Right forelimb (tissue), 1 donor: ENCODE measurements around the gene AXIN2.

ENCODE experiments used
- DNase-seq: peaks from one replicate; pipeline ENCODE4 v3.0.0-alpha.2; 2018

AXIN2 gene

DNA sequence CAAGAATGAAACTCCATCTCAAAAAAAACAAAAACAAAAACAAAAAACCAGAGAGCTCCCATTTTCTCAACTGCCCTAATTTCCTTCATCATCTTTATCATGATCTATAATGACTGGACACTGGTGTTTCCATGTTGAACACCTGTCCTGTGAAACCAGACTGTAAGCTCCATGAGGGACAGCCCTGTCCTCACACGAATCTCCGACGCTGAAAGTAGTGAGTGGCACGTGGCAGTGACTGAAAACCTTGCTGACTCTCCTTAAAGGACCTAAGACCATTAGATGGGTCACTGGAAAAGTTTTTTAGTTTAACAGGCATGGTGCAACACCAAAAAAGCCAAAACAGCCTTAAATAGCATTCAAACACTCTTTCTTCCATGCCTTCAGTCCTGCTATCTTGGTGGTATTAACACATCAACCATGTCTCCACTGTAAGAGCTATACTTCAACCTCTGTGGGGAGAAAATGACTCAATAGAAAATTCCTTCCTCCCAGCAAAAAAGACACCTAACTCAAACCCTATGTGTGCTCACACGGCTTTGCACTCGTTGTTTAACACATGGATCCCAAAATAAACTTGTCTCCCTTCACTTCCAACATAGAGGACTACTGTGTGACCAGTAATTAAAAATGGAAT is 8.3 kb downstream of the AXIN2 start:
- DNase-seq, result no peak

DNA sequence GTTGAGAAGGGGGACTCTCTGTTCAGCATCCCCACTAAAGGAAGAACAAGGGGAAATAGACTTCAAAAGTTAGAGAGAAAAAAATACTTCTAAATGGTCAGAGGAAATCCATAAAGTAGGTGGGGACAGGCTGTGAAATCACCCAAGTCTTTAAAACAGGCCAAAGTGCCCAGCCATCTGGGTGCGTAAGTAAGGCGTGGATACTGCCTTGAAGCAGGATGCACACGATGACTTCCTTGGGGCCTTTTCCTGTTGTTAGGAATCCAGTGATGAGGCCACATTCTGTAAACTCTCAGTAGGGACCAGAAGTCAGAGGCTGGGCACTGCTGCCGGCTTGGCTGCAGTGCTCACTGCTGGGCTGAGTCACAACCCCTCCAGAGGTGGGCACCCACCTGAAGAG is 9.2 kb downstream of the AXIN2 start:
- no peak for DNase-seq

DNA sequence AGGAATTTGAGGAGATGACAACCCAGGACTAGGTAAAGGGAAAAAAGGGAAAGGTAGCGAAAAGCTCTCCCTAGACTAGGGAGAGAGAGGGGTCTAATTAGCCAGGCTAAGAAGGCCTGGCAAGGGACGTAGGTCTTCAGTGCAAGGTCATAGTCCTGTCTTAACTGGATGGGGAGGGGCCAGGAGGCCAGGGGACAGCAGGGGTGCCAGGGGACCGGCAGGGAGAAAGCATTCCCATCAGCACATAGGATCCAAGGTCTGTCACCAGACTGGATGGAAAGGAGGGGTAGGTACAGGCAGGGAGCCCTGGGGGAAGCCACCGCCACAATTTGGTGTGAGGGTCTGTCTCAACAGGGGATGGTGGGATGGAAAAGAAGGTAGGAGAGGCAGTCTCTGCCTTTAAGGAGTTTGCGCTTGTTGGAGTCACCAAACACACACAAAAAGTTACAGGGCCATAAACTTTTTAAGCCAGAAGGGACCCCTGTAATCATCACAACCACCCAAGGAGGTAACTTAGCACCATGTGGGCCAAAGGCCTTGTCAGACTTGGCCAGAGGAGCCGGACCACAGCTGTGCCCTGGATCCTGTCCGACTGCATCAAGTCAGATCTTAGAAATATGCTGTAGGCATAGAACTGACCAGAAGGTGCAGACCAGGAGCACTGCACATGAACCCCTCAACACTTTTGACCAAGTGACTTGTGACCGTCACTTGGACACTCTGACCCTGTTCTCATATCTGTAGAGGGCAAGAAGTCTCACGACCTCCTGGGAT is 10.0 kb downstream of the AXIN2 start:
- DNase-seq, result no peak

DNA sequence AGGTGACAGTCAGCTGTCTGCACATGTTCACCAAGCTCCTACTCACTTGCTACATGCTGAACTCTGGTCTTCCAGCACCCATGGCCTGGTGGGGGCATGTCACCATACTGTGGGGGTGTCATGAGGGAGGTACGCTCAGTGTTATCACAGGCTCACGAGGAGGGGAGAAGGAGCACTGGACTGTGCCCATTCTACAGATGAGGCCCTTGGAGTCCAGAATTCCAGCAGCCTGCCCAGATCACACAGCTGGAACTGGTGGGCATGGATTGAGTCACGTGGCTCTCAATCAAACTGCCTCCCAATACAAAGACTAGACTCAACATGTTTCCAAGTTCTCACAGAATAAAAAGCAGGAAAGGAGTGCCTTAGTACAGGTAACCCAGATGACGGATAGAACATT is 10.7 kb downstream of the AXIN2 start:
- DNase-seq, result no peak

DNA sequence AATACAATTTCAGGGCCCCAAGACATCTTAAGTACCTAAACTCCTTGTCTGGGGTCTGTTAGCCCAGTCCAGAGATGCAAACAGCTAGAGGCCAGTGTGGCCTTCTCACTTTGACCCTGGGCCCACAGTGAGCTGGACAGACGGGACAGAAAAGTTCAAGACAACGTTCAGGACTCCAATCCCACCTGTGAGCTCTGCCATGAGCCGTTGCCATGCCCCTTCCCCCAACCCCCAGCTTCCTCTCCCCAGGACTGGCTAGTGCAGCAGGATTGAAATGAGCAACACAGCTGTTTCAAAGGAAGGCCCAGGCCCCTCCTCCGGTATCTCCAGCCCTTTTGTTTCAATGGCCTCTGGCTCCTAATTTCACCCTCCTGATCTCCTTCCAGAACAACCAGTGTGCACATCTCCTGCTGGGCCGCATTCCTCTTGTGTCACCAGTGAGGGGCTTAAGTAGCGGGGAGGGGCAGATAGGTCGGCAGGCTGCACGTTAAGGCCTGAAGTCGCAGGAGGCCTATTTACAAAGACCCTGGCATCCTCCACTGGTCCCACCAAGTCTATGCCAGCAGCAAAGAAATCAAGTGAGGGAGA is 11.3 kb downstream of the AXIN2 start:
- no peak for DNase-seq

DNA sequence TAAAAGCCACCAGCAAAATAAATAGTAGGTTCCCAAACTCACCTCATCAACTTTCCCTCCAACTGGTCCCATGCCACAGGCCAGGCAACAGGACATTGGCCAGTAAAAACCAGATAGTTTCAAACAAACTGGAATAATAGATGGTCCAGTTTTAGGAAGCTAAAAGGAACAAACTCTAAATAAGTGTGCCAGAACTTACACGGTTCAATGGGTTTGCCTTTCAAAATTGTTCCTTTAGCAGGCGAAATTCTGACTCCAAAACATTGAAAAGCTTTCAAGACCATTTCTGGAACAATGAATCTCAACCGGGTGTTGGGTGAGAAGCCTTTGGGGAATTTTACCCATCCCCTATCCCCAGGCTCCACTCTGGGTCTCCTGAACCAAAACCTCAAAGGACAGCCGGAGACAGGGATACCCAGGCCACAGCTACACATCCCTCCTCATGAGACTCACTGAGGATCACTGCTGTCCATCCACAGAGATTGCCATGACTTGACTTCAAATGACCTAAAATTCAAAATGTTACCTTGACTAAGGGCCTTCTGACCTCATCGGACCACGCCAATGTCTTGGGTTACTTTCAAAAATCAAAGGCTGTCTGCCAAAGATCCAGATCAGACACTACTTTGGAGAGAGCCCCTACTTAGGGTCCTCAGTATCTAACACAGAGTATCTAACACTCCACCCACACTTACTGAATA is 13.0 kb downstream of the AXIN2 start:
- DNase-seq, result no peak

DNA sequence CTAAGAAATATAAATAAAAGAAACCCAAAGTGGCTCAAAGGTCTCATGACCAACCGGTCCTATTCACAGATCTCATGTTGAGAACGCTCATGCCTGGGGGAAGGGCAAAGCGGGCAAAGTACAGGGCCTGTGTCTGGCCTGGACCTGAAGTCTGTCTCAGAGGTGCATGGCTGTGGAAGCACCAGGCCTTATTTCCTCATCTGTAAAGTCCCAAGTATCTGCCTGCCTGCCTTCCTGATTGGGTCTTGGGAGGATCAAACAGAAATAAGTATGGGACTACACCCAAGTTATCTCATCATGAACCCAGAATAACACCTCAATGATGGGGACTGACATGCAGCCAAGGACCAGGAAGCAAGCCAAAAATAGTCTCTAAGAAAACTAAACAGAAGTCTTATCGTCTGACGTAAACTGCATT is 14.2 kb downstream of the AXIN2 start:
- DNase-seq, result no peak

DNA sequence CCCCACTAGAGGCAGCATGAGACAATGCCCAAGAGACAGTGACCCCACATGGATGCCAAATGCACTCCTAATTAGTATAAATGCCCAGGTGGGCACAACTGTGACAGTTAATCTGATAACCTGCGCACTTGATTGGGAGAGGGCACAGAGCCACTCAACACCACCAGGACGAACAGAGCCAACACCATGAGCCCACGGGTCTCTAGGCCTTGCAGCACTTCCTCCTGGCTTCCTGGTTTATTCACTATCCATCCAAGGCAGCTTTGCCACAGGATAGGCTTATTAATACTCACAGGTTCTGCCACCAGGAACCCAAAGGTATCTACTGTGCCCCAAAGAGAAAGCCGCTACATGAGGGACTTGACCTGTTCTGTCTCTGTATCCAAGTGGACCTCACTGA is 14.9 kb downstream of the AXIN2 start:
- DNase-seq, result no peak

DNA sequence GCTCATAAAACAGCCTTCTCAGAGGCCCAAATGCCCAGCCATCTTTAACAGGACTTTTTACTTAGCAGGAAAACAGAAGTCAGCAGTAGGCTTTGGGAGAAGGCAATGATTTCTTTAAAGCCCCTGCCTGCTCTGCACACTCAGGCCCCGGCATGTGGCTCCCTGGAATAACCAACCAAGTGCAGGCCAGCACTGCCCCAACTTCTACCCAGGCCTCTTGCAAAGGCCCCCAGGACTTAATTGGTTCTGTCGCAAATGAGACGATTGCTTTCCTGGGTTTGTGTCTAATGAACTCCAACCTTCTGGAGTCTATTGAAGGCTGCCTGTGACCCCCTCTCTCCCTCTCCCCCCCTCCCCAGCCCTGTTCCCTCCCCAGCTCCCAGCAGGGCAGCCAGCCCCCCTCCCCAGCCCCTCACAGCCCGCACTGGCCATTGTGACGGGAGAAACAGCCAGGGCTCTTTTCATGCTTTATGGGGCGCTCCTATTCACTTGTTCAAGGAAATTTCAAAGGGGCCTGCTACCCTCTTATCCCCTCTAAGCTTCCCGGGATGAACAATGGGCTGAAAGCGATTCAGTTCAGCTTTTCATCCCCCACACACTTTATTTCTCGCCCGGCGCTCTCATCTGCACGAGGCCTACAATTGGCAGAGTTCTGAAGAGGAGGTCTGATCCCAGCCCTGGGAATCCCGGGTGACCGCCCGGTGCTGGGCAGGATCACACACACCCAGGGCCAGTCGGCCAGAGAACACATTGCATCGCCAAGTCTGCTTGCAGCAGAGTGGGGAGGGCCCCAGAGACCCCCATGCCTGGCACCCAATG is 15.5 kb downstream of the AXIN2 start:
- no peak for DNase-seq

DNA sequence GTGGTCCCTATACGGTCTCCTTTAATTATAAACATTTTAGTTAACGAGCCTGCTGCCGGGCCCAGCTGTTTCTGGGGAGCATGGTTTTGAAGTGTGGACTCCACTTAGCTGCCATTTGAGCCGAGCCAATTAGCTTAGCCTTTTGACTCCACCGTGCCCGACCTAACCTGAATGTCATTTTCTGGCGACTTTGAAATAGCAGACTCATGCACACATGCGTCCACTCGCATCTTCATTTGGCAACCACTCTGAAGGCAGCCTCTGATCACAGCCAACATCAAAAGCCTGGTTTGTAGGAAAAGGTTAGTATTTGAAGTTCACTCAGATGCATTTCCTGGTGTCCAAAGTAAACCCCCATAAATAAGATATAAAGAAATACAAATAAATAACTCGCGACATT is 16.8 kb downstream of the AXIN2 start:
- no peak for DNase-seq

DNA sequence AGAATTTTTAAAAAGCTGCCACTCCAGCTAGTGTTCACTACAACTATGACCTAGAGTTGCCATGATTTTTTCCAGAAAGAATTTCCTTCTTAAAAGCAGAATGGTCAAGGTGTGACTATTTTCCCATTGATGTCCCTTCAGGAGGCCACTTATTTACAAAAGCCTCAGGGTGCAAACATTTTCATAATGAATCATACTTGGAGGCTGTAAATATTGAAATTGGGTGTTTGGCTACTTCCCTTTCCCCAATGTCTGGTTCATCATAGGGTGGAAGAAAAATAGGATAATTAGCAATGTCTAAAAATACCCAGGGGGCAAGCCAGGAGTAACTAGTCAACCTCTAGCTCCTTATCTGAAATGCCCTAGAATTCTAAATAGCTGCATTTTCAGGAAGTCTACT is 18.8 kb downstream of the AXIN2 start:
- no peak for DNase-seq

DNA sequence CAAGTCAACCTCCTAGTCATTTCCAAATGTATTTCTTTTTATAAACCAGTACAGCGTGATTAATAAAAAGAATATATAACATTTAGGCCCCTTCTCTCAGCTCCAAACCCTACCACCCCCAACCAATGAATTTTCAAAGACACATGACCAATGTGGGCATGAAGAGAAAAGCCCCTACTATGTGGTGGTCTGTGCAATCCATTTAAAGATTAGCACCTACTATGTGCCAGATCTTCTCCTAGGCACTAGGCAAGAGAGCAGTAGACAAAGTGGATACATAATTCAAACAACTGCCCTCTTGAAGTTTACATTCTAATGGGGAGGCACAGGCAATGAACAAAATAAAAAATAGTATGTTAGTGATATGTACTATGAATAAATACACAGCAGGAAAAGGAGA is 19.4 kb downstream of the AXIN2 start:
- no peak for DNase-seq

DNA sequence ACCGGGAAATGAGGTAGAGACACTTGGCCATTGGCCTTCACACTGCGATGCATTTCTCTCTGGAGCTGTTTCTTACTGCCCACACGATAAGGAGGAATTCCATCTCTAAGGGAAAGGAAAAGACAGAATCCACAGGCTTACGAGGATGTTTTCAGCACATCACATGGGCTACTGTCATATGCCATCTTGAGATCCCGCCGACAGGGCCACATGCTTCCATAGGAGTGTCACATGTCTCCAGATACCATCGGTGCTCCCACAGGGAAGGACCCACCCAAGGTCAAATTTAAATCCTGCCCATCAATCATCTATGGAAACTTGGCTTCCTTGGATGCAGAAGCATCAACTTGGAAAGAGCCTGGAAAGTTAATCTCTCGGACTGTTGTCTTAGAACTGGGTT is 20.0 kb downstream of the AXIN2 start:
- no peak for DNase-seq

DNA sequence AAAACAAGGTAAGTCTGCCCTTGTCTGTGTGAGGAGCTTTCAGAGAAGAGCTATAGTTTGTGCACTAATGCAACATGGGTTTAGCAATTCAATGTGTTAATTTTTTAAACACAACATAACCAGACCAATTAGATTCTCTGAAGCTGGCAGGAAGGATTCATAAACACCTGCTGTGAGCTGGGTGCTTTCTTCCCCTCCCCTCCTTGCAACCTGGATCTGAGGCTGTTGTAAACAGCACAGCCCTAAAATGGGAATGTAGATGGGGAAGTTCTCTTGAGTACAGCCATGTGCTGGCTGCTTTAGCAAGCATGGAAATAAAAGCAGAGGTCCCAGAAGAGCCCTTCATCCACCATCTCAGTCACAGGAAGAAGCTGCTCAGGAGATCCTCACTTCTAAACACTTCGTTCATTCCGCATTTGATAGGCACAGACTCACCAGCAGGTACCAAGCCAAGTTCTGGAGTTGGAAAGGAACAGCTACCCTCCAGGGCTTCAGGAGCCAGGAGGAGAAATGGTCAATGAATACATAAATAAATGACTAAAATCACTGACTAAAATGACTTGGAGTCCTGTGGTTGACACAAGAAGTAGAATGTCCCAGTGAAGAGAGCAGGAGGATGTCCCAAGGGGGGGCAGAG is 21.7 kb downstream of the AXIN2 start:
- no peak for DNase-seq

DNA sequence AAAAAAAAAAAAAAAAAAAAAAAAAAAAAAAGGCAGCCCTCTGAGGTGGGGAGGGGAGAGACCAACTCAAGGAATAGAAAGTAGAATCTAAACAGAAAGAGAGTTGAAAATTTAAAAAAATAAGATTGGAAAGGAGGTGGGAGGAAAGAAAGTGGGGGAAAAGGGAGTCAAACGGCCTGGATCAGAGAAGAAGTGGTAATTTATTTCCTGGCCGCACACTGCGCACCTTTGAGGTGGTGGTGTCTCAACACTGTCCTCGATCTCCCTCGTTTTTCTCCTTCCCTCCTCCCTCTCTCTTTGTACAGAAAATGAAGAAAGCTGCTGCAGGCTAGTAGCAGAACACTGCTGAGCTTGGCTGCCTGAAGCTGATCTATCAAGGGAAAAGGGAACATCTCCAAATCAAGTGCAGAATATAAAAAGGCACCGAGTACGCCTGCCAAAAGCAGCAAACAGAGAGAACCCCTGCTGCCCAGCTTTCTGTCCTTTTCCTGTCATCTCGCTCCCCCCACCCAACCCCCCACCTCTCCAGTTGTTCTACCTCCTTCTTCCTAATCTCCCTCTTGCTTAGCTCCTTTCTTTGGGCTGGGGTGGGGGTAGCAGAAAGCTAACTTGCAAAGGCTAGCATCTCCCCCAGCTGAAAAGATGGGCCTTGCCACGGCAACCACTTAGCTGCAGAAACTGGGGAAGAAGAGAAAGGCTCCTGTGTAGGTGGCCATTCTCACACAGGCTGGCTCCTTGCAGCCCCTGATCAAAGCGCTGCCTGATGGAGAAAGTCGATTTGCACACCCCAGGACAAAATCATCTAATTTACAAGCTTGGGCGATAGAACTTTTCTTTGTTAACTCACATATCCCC is 22.5 kb downstream of the AXIN2 start:
- DNase-seq, result no peak

DNA sequence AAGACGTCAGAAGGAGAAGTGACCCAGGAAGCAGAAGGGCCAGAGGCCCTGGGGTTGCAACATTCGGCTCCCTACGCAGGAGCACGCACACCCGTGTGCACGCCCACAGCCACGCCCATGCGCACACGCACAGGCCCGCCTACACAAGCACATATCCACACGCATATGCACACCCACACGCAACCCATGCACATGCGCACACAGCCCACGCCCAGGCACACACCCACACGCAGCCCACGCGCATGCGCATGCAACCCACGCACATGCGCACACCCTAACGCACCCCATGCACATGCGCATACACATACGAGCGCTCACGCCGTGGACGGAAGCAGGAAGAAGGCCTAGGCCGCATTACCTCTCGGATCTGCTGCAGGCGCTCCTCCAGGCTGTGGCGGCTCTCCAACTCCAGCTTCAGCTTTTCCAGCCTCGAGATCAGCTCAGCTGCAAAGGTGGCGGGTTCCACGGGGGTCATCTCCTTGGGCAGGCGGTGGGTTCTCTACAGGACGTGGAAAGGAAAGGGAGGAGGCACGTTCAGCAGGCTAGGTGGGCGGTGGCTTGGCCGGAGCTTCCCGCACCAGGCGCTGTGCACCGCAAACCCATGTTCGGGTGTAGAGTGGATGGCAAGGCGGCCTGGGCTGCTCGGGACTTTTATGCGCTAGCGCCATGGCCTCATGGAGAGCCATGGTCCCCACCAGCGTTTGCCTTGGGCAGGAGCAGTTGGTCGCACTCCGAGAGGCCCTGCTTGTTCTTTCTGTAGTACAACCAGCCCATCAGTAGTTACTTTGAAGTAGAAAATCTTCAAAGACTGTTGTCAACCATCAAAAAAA is 23.4 kb downstream of the AXIN2 start:
- no peak for DNase-seq

DNA sequence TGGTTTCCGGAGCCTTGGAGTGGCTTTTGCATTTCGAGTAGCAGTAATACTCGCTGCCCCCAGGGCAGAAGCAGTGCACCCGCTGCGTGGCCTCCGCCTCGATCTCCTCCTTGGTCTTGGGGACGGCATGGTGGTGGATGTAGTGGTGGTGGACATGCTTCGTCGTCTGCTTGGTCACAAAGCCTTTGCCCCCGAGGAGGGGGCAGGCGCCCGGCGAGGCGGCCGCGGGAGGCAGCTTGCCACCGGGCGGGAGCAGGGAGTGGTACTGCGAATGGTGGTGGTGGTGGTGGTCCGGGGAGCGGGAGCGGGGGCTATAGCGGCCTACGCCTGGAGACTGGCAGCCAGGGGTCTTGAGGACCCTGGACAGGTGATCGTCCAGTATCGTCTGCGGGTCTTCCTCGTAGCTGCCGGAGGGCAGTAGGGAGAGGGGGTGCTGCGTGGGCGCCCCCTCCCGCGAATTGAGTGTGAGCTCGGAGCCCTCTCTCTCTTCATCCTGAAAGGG is 24.1 kb downstream of the AXIN2 start:
- no peak for DNase-seq

DNA sequence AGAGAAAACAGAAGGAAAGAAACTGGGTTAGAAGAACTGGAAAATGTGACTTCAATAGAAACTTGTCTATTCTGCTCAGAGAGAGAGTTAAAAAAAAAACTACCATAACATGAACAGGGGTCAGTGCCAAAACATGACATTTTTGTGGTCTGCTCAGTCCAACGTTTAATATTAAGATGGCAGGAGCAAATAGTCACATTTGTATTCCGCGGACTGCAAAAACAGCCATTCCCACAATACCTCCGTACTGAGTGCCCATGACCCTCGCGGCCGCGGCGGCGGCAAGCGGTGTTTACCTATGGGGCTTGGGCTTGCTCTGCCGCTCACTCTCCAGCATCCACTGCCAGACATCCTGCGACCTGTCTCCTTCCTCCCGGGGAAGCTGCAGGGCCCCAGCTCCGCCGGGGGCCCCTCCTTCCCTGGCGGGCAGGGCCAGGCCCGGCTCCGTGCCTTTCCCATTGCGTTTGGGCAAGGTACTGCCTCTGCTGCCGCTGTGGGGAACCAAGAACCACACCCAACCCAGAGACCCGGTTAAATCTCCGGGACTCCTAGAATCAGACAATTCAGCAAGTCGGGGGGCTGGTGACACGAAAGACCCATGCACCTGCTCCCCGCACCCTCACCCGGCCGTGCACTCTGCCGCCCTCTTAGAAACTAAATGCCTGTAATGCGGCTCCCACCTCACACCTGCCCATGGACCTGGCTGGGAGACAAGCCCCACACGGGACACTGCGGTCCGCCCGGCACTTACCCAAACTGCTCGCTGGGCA is 24.7 kb downstream of the AXIN2 start:
- no peak for DNase-seq

DNA sequence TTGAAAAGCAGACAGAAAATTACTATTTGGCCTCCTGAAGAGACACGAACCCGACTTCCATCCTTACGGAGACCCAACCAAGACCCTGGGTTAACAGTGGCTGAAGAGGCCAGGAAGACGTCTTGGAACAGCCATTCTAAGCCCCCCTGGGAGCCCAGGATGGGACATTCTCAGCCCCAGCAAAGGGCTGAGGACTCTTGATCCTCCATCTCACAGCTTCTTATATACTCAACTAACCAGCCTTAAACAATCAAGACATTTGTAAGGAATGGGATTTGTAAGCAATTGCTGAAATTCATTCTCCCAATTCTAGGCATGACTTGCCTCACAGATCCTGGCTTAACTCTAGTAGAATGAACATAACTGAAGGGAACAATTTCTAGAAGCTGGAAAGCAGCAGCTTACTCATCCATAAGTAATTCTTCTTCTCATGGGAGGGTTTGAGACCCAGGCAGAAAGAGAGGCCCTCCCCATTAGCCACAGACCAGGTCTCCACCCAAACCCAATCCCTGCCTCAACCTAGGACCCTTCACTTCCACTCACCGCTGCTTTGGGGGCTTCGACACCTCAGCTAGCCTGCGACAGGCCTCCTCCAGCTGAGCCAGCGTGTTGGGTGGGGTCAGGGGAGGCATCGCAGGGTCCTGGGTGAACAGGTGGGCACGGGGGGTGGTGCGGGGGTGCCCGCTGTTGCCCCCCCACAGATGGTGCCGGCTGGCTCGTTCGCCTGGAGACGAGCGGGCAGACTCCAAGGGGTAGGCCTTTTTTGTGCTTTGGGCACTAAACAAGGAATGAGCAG is 25.5 kb downstream of the AXIN2 start:
- DNase-seq, result no peak
